LNCAP (cell line): ENCODE data around the gene RBBP4.

Source experiments
- TF ChIP-seq, protein P1 (sequence below): fragments of 450-650 bp; IDR thresholded peaks from 2 replicates; pipeline ENCODE4 v1.5.1; 2017; ENCODE audit warnings: mild to moderate bottlenecking

The RBBP4 gene

DNA sequence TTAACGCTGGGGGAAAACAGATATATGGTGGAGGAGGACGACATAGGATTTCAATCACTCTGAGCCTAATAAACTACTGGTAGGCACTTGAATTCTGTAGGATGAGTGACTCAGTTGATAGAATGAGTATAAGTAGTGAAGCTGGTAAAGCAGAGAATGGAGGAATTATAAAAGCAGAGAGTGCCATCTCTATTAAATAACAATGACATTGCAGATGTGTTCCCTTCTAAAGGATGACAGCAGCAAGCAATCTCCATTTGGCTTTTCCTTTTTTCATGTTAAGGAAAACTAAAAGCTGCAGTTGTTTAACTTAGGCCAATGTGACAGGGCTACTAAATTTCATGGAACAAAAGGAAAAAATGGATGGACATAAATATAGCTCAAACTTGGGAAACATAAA is 18.2 kb upstream of the RBBP4 start:
- TF ChIP-seq, protein P1, sequence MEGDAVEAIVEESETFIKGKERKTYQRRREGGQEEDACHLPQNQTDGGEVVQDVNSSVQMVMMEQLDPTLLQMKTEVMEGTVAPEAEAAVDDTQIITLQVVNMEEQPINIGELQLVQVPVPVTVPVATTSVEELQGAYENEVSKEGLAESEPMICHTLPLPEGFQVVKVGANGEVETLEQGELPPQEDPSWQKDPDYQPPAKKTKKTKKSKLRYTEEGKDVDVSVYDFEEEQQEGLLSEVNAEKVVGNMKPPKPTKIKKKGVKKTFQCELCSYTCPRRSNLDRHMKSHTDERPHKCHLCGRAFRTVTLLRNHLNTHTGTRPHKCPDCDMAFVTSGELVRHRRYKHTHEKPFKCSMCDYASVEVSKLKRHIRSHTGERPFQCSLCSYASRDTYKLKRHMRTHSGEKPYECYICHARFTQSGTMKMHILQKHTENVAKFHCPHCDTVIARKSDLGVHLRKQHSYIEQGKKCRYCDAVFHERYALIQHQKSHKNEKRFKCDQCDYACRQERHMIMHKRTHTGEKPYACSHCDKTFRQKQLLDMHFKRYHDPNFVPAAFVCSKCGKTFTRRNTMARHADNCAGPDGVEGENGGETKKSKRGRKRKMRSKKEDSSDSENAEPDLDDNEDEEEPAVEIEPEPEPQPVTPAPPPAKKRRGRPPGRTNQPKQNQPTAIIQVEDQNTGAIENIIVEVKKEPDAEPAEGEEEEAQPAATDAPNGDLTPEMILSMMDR: no peak

DNA sequence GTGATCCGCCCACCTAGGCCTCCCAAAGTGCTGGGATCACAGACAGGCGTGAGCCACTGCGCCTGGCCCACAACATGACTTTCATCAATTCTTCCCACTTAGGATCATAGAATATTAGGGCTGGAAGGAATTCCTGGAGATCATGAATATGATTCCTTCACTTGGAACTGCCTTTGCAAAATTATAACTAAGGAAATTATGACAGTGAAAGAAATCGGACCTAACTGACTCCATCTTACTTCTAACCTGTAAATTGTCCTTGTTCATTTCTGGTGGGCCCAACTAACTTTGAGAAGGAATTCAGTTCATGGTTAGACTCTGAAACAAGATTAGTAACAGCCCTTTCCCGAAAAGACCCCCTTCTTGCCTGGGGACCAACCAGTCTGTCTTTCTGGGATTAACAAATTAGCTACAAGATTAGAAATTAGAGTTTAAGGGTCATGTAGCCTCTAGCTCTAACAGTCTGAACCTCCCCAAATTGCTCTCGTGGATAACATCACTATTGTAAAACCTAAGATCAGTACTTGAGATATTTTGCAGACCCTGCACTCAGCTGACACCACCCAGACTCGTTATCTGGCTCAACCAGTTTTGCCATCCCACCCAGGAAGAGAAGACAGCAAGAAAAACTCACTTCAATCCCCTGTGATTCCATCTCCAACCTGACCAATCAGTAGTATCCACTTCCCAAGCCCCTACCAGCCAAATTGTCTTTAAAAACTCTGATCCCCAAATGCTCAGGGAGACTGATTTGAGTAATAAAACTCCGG is 15.3 kb upstream of the RBBP4 start:
- TF ChIP-seq, protein P1: no peak

DNA sequence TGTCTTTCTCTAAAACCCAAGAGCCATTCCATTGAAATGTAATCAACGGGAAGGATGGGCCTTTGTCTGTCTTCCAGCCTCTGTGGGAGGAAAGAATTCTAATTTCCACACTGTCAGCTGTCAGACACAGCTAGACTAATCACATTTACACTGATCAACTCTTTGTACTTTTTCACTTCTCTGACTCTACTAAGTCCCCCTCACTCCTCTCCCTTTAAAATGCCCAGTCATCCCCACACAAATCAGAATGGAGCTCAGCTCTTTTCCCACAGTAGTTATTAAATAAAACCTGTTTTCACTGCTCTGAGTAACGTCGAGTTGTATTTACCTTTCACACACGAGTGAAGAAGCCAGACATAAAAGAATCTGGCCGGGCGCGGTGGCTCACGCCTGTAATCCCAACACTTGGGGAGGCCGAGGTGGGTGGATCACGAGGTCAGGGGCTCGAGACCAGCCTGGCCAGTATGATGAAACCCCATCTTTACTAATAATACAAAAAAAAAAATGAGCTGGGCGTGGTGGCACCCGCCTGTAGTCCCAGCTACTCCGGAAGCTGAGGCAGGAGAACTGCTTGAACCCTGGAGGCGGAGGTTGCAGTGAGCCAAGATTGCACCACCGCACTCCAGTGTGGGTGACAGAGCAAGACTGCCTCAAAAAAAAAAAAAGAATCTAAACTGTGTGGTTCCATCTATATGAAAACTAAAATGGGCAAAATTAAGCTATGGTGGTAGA is 13.9 kb upstream of the RBBP4 start:
- TF ChIP-seq, protein P1: no peak

DNA sequence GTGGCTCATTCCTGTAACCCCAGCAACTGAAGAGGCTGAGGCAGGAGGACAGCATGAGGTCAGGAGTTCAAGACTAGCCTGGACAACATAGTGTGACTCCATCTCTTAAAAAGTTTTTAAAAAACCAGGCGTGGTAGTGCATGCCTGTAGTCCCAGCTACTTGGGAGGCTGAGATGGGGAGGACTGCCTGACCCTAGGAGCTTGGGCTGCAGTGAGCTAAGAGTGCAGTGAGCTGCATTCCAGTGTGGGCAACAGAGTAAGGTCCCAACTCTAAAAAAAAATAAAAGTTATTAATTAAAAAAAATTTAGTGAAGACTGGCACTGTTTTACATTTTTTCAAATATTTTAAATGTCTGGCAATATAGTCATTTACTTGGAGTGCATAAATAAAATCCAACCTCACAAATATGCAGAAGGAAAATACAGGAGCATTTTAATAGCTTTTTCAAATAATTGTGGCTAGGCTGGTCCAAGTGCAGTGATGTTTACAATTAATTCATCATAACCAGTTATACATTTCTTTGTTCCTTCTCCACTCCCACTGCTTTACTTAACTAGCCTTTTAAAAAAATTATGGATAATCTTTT is 11.4 kb upstream of the RBBP4 start:
- TF ChIP-seq, protein P1: no peak

DNA sequence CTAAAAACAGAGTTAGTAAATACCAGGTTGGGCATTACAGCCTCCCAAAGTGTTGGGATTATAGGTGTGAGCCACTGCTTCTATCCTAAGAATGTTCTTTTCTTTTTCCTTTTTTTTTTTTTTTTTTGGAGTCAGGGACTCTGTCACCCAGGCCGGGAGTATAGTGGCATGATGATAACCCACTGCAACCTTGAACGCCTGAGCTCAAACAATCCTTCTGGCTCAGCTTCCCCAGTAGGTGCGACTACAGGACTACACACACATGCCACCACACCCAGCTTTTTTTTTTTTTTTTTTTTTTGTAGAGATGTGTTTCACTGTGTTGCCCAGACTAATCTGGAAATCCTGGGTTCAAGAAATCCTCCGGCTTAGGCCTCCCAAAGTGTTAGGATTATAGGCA is 6.6 kb upstream of the RBBP4 start:
- TF ChIP-seq, protein P1: no peak

DNA sequence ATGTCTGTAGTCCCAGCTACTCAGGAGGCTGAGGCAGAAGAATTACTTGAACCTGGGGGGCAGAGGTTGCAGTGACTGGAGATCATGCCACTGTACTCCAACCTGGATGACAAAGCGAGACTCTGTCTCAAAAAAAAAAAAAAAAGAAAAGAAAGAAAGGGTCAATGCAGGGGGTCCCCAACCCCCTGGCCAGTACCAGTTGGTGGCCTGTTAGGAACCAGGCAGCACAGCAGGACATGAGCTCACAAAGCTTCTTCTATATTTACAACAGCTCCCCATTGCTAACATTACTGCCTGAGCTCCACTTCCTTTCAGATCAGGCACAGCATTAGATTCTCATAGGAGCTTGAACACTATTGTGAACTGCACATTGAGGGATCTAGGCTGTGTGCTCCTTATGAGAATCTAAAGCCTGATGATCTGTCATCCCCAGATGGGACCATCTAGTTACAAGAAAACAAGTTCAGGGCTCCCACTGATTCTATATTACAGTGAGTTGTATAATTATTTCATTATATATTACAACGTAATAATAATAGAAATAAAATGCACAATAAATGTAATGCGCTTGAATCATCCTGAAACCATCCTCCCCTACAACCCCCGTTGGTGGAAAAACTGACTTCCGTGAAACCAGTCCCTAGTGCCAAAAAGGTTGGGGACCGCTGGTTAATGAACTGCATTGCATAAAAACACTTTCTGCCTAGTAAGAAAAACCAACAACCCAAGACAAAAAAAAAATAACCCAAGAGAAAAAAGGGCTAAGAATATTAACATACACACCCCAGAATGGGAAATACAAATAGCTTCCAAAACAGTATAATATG is 3.5 kb upstream of the RBBP4 start:
- TF ChIP-seq, protein P1: no peak

DNA sequence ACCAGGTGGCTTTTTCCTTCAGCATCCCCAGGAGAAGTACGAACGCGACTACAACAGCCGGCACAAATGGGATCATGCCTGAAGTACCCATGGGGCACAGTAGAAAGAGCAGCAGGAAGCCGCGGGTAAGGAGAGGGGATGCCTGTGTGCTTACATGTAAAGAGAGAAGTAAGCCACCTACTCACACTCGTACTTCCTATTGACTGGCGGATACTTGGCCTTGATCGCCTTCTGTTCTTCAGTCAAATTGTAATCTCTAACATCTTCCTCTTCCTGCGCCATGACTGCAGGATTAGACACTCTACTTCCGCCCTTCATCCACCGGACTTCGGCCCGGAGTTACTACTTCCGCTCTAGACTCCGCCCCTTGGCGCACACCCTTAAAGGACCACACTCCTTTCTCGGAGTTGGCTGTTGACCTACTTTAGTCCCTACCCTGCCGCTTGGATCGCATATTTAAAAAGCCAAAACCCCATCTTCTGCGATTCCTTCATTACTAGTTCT is 708 bp upstream of the RBBP4 start, which contains the start of gene ZBTB8OS:
TSS of gene ZBTB8OS (minus strand) at position 303 of the 504 bp plus-strand sequence. CDS start at position 282, 21 bp downstream.
- TF ChIP-seq, protein P1: no peak
